PC-9 (cell line): ENCODE measurements around the gene IQCB1. TPM values are rescaled to one million over a fixed set of nuclear protein-coding genes. Genes with fewer than 3 reads are reported as not detected.
A peak's percentile ranks its signal among the peaks of the same experiment; 100 is the strongest.

Experiments
- BruUV-seq: library from RNA; stranded (reverse); fragments of 400-500 nt; replicated peaks from 2 replicates; lab custom pipeline; 2021; lab: Mats Ljungman, UMichigan
- CTCF ChIA-PET: fragments of 300-600 bp; sonication (Branson Sonifier 250); formaldehyde crosslinking; loops from one replicate; lab custom pipeline; 2022; ENCODE audit warnings: antibody characterized with exemption; lab: Charles Lee
- POLR2A ChIA-PET: fragments of 300-600 bp; sonication (Branson Sonifier 250); formaldehyde crosslinking; loops from one replicate; lab custom pipeline; 2022; ENCODE audit warnings: antibody characterized with exemption; ENCODE audit not compliant: unreplicated experiment; lab: Charles Lee
- DNase-seq, 2 experiments: peaks; one replicate each; pipeline versions ENCODE4 v3.0.0 to v3.0.0-alpha.2; 2015 to 2022; ENCODE audit warnings: mixed read lengths in 1 of 2
- H2AFZ ChIP-seq: fragments of 200-600 bp; sonication (generic); 2 replicates; pipeline ENCODE4 v1.8.1; 2017; ENCODE audit warnings: antibody characterized with exemption
- H3F3A ChIP-seq: fragments of 200-600 bp; sonication (generic); 2 replicates; pipeline ENCODE4 v1.8.1; 2017; ENCODE audit warnings: antibody characterized with exemption, mild to moderate bottlenecking, low read depth; ENCODE audit not compliant: insufficient read depth
- H3K27ac ChIP-seq: fragments of 200-600 bp; sonication (generic); 2 replicates; pipeline ENCODE4 v1.6.1; 2016; ENCODE audit warnings: mixed run types
- H3K27me3 ChIP-seq: fragments of 200-600 bp; sonication (generic); 2 replicates; pipeline ENCODE4 v1.6.1; 2016; ENCODE audit warnings: low read depth, mixed run types; ENCODE audit not compliant: insufficient read depth
- H3K36me3 ChIP-seq: fragments of 200-600 bp; sonication (generic); 2 replicates; pipeline ENCODE4 v1.6.1; 2016; ENCODE audit warnings: low read depth, mixed run types
- H3K4me1 ChIP-seq: fragments of 200-600 bp; sonication (generic); replicated peaks from 2 replicates; pipeline ENCODE4 v1.6.1; 2016; ENCODE audit warnings: mixed run types; ENCODE audit not compliant: insufficient read depth
- H3K4me2 ChIP-seq: fragments of 200-600 bp; sonication (generic); 2 replicates; pipeline ENCODE4 v1.6.1; 2017; ENCODE audit warnings: mixed run types
- H3K4me3 ChIP-seq: fragments of 200-600 bp; sonication (generic); 2 replicates; pipeline ENCODE4 v1.6.1; 2016; ENCODE audit warnings: mixed run types
- H3K79me2 ChIP-seq: fragments of 200-600 bp; sonication (generic); 2 replicates; pipeline ENCODE4 v1.6.1; 2017; ENCODE audit warnings: low read depth, mixed run types
- H3K9me2 ChIP-seq: fragments of 200-600 bp; sonication (generic); 2 replicates; pipeline ENCODE4 v1.8.1; 2017; ENCODE audit warnings: mild to moderate bottlenecking; ENCODE audit not compliant: insufficient read depth
- H3K9me3 ChIP-seq: fragments of 200-600 bp; sonication (generic); 2 replicates; pipeline ENCODE4 v1.8.1; 2016; ENCODE audit warnings: low read depth; ENCODE audit not compliant: insufficient read depth
- H4K20me1 ChIP-seq: fragments of 200-600 bp; sonication (generic); 2 replicates; pipeline ENCODE4 v1.8.1; 2017; ENCODE audit not compliant: insufficient read depth
- CTCF ChIP-seq: fragments of 200-600 bp; sonication (generic); conservative IDR thresholded peaks from 2 replicates; pipeline ENCODE4 v1.6.1; 2017; ENCODE audit warnings: mixed run types, antibody characterized with exemption, mild to moderate bottlenecking, moderate library complexity
- EZH2 ChIP-seq: fragments of 200-600 bp; sonication (generic); IDR thresholded peaks from 2 replicates; pipeline ENCODE4 v1.8.0; 2017; ENCODE audit warnings: antibody characterized with exemption, low read depth
- intact Hi-C: fragments of 100-400 bp; cut with micrococcal nuclease; formaldehyde crosslinking; loops from one replicate; pipeline ENCODE4 v1.10.0; 2022; ENCODE audit not compliant: unreplicated experiment
- total RNA-seq: library from RNA; stranded (reverse); gene quantifications from 2 replicates; pipeline ENCODE4 v1.2.3, GENCODE V29; 2021

Gene IQCB1
- total RNA-seq, 1 experiment from 2014 or later = 14.8 TPM

GRCh38 chr3:121752772-121753171, 82.1 kb downstream of the IQCB1 start:
- peaks cover 12% of the 10 kb centered on the region; the same call in 1 of the 2 replicates for H3F3A ChIP-seq
- H3K27ac ChIP-seq = no peak overlapping the region
- peaks cover 28% of the 10 kb centered on the region for H3K4me1 ChIP-seq
- peak overlapping the region; percentile 45; the same call in 1 of the 2 replicates for H3K4me2 ChIP-seq
- BruUV-seq = no TSS peak
- no peak overlapping the region for H2AFZ ChIP-seq
- intact Hi-C loops = no loop called here
- H4K20me1 ChIP-seq = peaks cover 7% of the 10 kb centered on the region; the same call in 1 of the 2 replicates
- no peak for DNase-seq
- H3K9me3 ChIP-seq = no peaks in the 10 kb centered on the region
- H3K79me2 ChIP-seq = peaks cover 26% of the 10 kb centered on the region
- H3K9me2 ChIP-seq = no peaks in the 10 kb centered on the region
- H3K36me3 ChIP-seq = no peaks in the 10 kb centered on the region
- no peaks in the 10 kb centered on the region for H3K27me3 ChIP-seq
- CTCF ChIA-PET = no interaction called here
- POLR2A ChIA-PET = no interaction called here
- no peak overlapping the region for H3K4me3 ChIP-seq
- TF ChIP-seq CTCF (no peak), EZH2 (no peak)

- TF ChIP-seq EZH2 (no peak), CTCF (no peak)
- no peaks in the 10 kb centered on the region for H3K27me3 ChIP-seq
- intact Hi-C loops = no loop called here
- H3K36me3 ChIP-seq = no peaks in the 10 kb centered on the region
- no TSS peak for BruUV-seq
- no peaks in the 10 kb centered on the region for H3K9me2 ChIP-seq
- H2AFZ ChIP-seq = no peak overlapping the region
- CTCF ChIA-PET = no interaction called here
- H4K20me1 ChIP-seq = peaks cover 12% of the 10 kb centered on the region; the same call in 1 of the 2 replicates
- peak overlapping the region; percentile 45 for H3K4me2 ChIP-seq
- peak overlapping the region; percentile 7; the same call in 1 of the 2 replicates for H3K27ac ChIP-seq
- no peaks in the 10 kb centered on the region for H3K9me3 ChIP-seq
- POLR2A ChIA-PET = no interaction called here
- peaks cover 32% of the 10 kb centered on the region for H3K79me2 ChIP-seq
- peaks cover 12% of the 10 kb centered on the region; the same call in 1 of the 2 replicates for H3F3A ChIP-seq
- no peak overlapping the region for H3K4me3 ChIP-seq
- peak in 1 of 2 experiments; percentile 77 for DNase-seq
- H3K4me1 ChIP-seq = peaks cover 33% of the 10 kb centered on the region
Observed at GRCh38 chr3:121752261-121752660, 82.6 kb downstream of the IQCB1 start.

DNA sequence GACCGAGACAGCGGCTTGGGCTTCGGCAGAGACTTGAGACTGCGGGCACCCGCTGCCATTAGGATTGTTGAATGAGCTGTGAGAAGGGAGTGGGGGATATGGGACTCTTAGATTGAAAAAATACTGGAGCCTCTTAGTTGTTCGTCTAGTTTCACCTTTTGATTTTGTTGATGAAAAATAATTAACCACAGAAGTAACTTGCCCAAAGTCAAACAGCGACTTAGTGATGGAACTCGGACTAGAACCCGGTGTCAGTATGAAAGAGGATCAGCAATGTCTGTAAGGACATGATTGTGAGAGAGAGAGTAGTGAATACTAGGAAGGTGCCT, 84.8 kb downstream of the IQCB1 start:
- Histone ChIP-seq H3F3A (peaks cover 12% of the 10 kb centered on the region; the same call in 1 of the 2 replicates), H4K20me1 (peaks cover 23% of the 10 kb centered on the region; the same call in 1 of the 2 replicates), H3K4me3 (peak overlapping the region; percentile 75), H3K27me3 (no peaks in the 10 kb centered on the region), H3K4me2 (peak overlapping the region; percentile 88), H2AFZ (peak overlapping the region; percentile 81), H3K9me3 (no peaks in the 10 kb centered on the region), H3K27ac (peak overlapping the region; percentile 35; the same call in 1 of the 2 replicates), H3K79me2 (peaks cover 47% of the 10 kb centered on the region), H3K9me2 (no peaks in the 10 kb centered on the region), H3K4me1 (peaks cover 33% of the 10 kb centered on the region), H3K36me3 (no peaks in the 10 kb centered on the region)
- TF ChIP-seq EZH2 (no peak), CTCF (no peak)
- TSS peak; percentile 97 for BruUV-seq
- ChIA-PET CTCF (interaction anchor here (0.7 kb wide), 1 partner anchor 204 kb away, joined by 3 read pairs; no protein-coding TSS in a partner anchor), POLR2A (interaction anchor here (0.6 kb wide), 2 partner anchors 92 to 270 kb away, joined by 5 to 8 read pairs; no protein-coding TSS in a partner anchor)
- intact Hi-C loops = no loop called here
- DNase-seq = no peak
